RWPE1 (cell line): ENCODE results near the gene CTXND1.

Source experiments
- CTCF ChIA-PET: fragments of 350-600 bp; sonication (Branson Sonifier 250); formaldehyde crosslinking; extraction: SDS; loops from one replicate; lab custom pipeline; 2021; lab: Yijun Ruan, JAX
- POLR2A ChIA-PET: fragments of 400-600 bp; formaldehyde crosslinking; extraction: SDS; loops from one replicate; lab custom pipeline; 2020; ENCODE audit warnings: antibody characterized with exemption; ENCODE audit not compliant: low non-redundant PET; lab: Yijun Ruan, JAX
- DNase-seq: peaks from one replicate; pipeline ENCODE4 v3.0.0; 2012; ENCODE audit warnings: low spot score
- H3K27ac ChIP-seq: fragments of 450-650 bp; 2 replicates; pipeline ENCODE4 v1.5.1; 2017
- CTCF ChIP-seq: fragments of 450-650 bp; conservative IDR thresholded peaks from 2 replicates; pipeline ENCODE4 v1.5.1; 2017; ENCODE audit warnings: low read depth, mild to moderate bottlenecking

Gene CTXND1

GRCh38 chr15:80191198-80191597, 60.8 kb downstream of the CTXND1 start:
- ChIA-PET POLR2A (no interaction called here), CTCF (interaction anchor here (1.2 kb wide), 1 partner anchor 41 kb away, joined by 3 read pairs; no protein-coding TSS in a partner anchor)
- DNase-seq = no peak
- TF ChIP-seq CTCF = no peak
- no peak overlapping the region for H3K27ac ChIP-seq

GRCh38 chr15:80188251-80188650, 63.8 kb downstream of the CTXND1 start:
- no peak for TF ChIP-seq CTCF

GRCh38 chr15:80186597-80186996, 65.4 kb downstream of the CTXND1 start:
- ChIA-PET POLR2A (no interaction called here), CTCF (no interaction called here)
- no peak overlapping the region for H3K27ac ChIP-seq
- DNase-seq = no peak
- no peak for TF ChIP-seq CTCF

More at GRCh38 chr15:80188251-80188650, 63.8 kb downstream of the CTXND1 start:
- POLR2A ChIA-PET = no interaction called here
- CTCF ChIA-PET = no interaction called here
- no peak for DNase-seq
- no peak overlapping the region for H3K27ac ChIP-seq

- no peak for TF ChIP-seq CTCF
- DNase-seq = no peak
- CTCF ChIA-PET = no interaction called here
- POLR2A ChIA-PET = no interaction called here
- H3K27ac ChIP-seq = no peak overlapping the region
Observed at GRCh38 chr15:80186066-80186465, 65.9 kb downstream of the CTXND1 start.

- ChIA-PET POLR2A (no interaction called here), CTCF (interaction anchor here (0.6 kb wide), 2 partner anchors 313 to 444 kb away, joined by 3 read pairs; no protein-coding TSS in a partner anchor)
- DNase-seq = no peak
- H3K27ac ChIP-seq = no peak overlapping the region
- no peak for TF ChIP-seq CTCF
Observed at GRCh38 chr15:80185152-80185551, 66.9 kb downstream of the CTXND1 start.

- H3K27ac ChIP-seq = no peak overlapping the region
- CTCF ChIA-PET = interaction anchor here (0.6 kb wide), 2 partner anchors 313 to 444 kb away, joined by 3 read pairs; no protein-coding TSS in a partner anchor
- no peak for DNase-seq
- no peak for TF ChIP-seq CTCF
- POLR2A ChIA-PET = no interaction called here
Observed at GRCh38 chr15:80184554-80184953, 67.5 kb downstream of the CTXND1 start.
